Measurements from ENCODE around the gene MMP11.
A peak's percentile ranks its signal among the peaks of the same experiment; 100 is the strongest.

The MMP11 gene

GRCh38 chr22:23781511-23782183 lies 9.0 kb downstream of the MMP11 start:
- DNase-seq (ENCODE audit: low read depth) = no peak

GRCh38 chr22:23782252-23782651 lies 9.6 kb downstream of the MMP11 start:
- no peak for DNase-seq (ENCODE audit: low read depth)

- no peak for DNase-seq (ENCODE audit: low read depth)
Measured at GRCh38 chr22:23782703-23783102, 10.1 kb downstream of the MMP11 start.

DNA sequence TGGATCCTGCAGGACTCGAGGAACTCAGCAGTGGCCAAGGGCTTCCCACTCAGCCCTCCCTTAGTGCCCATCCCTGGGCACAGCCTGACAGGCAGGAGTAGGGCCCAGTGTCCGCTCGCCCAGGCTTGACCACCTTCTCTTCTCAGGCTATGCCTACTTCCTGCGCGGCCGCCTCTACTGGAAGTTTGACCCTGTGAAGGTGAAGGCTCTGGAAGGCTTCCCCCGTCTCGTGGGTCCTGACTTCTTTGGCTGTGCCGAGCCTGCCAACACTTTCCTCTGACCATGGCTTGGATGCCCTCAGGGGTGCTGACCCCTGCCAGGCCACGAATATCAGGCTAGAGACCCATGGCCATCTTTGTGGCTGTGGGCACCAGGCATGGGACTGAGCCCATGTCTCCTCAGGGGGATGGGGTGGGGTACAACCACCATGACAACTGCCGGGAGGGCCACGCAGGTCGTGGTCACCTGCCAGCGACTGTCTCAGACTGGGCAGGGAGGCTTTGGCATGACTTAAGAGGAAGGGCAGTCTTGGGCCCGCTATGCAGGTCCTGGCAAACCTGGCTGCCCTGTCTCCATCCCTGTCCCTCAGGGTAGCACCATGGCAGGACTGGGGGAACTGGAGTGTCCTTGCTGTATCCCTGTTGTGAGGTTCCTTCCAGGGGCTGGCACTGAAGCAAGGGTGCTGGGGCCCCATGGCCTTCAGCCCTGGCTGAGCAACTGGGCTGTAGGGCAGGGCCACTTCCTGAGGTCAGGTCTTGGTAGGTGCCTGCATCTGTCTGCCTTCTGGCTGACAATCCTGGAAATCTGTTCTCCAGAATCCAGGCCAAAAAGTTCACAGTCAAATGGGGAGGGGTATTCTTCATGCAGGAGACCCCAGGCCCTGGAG lies 10.9 kb downstream of the MMP11 start:
- no peak for DNase-seq (ENCODE audit: low read depth)

GRCh38 chr22:23784215-23784732 lies 11.6 kb downstream of the MMP11 start:
- DNase-seq (ENCODE audit: low read depth) = no peak

- DNase-seq (ENCODE audit: low read depth) = no peak
Measured at GRCh38 chr22:23786261-23786710, 13.6 kb downstream of the MMP11 start.

DNA sequence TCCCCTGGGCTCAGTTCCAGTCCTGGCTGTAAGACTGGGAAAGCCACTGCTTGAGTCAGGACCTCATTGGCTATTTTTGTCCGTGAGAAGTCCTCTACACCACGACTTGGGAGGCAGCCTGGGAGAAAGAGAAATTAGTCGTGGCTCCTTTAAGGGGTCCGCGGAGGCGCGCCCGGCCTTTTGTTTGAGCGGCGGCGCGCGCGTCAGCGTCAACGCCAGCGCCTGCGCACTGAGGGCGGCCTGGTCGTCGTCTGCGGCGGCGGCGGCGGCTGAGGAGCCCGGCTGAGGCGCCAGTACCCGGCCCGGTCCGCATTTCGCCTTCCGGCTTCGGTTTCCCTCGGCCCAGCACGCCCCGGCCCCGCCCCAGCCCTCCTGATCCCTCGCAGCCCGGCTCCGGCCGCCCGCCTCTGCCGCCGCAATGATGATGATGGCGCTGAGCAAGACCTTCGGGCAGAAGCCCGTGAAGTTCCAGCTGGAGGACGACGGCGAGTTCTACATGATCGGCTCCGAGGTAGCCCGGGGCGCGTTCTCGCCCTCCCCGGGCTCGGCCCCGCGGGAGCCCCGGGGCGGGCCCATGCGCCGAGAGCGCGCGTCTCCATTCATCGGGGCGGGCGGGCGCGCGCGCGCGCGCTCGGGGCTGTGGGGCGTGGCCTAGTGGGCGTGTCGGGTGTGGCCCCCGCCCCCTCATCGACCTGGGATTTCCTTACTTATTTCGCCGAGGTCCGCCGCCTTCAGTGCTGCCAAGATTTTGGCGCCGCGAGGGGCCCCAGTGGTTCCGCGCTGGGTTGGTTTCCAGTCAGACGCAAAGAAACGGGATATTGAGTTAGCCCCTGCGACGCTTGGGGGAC lies 14.3 kb downstream of the MMP11 start, which contains the start of gene SMARCB1:
Gene SMARCB1 (plus strand): TSS at position 215 of the 848 bp plus-strand sequence. CDS start 204 bp downstream, at position 419.
- DNase-seq (ENCODE audit: low read depth) = peak; percentile 82

DNA sequence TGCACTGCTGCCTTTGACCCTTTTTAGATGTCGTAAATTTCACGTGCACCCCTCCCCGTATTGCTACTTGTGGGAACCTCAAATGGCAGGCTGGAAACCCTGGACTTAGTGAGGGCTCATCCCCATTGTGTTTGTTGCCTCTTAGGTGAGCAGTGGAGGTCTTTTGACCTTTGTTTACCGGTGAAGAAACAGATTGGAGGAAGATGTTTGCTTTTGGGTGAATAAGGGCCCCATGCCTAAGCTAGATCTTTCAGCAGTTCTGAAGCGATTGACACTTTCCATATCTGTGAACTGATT lies 14.9 kb downstream of the MMP11 start:
- DNase-seq (ENCODE audit: low read depth) = no peak

DNA sequence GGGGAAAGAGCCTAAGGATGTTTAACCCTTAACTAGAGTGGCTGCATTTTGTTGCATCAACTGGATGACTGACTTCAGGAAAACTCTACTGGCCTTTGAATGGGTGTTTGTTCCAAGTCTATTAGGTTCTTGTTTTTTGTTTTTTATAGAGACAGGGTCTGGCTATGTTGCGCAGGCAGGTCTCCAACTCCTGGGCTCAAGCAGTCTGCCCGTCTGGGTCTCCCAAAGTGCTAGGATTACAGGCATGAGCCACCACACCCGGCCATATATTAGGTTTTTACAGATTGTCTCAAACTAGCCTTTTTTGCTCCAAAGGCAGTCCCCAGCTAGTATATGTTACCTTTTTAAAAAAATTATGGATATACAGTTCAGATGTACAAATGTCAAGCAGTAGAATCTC lies 15.3 kb downstream of the MMP11 start:
- DNase-seq (ENCODE audit: low read depth) = no peak

DNA sequence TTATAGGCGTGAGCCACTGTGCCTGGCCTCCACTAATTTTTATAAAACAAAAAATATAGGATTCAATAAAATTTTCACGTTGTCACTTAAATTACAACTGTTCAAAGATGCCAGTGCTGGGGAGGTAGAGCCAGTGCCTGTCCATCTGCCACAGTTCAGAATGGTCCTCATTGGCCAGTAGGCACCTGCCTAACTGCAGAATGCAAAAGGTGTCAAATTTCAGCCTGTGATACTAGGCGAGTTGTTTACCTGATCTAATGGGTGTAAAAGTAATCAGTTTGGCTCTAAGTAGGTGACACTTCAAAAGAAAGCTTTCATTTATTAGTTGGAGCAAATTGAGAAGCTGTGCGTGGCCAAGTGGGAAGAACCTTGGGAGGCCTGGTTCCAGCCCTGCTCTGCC lies 16.5 kb downstream of the MMP11 start:
- DNase-seq (ENCODE audit: low read depth) = no peak

DNA sequence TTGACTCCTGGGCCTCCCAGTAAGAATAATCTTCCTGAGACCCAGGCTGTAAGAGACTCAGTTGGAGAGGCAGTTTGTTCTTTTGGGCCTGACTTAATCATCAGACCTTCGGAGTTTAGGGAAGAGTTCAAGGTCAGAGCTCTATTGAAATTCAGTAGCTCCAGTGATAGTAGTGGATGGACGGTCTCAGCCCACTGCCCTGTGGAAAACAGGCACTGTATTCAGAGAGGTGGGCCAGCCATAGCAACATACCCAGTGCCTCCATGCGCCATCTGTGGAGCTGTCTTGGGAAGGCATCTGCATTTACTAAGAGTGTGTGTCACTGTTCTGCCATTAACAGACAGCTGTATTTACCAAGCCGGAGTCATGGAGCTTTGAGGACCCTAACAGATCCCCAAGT lies 17.0 kb downstream of the MMP11 start:
- DNase-seq (ENCODE audit: low read depth) = no peak

GRCh38 chr22:23790819-23791737 lies 18.4 kb downstream of the MMP11 start:
- no peak for DNase-seq (ENCODE audit: low read depth)

DNA sequence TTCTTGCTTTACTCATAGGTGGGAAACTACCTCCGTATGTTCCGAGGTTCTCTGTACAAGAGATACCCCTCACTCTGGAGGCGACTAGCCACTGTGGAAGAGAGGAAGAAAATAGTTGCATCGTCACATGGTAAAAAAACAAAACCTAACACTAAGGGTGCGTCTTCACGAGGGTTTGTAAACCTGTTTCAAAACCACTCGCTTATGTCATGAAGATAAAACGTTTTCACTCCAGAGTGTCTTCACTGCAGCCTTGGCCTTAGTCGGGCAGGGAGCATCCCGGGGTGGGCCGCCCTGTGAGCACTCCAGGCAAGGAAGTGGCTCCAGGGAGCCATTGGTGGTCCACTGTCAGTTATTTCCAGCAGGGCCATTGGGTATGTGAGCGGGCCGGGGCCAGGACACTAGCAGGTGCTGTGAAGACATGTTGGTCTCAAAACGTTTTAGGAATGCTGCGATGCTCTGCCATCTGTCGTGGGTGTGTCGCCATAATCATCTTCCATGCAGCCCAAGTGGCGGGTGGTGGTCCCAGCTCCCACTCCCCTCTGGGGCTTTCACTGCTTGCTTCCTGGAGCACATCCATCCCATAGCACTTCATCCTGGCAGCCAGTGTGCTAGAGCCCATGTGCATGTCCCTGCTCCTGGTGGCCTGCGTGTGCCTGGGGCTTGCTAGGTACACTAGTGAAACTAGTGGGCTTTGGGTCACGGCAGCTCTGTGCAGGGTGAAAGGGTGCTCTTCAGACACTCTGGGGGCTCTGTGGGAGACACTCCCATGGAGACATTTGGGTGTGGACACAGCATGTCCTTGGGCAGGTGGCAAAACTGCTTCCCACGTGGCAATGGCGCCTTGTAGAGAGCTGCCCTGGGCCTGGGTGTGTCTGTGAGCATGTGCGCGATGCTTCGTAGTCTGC lies 19.3 kb downstream of the MMP11 start:
- no peak for DNase-seq (ENCODE audit: low read depth)

DNA sequence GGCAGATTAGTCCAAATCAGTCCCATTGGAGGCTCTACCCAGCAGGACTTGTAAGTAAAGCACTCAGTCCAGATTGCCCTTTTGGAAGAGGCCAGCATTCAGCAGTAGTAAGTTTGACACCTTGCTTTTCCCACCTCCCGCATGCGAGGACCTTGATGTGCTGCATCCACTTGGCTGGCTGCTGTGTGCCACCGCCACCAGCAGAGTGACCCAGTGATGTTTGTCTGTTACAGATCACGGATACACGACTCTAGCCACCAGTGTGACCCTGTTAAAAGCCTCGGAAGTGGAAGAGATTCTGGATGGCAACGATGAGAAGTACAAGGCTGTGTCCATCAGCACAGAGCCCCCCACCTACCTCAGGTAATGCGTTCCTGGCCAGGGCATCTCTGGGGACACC lies 20.7 kb downstream of the MMP11 start:
- no peak for DNase-seq (ENCODE audit: low read depth)

DNA sequence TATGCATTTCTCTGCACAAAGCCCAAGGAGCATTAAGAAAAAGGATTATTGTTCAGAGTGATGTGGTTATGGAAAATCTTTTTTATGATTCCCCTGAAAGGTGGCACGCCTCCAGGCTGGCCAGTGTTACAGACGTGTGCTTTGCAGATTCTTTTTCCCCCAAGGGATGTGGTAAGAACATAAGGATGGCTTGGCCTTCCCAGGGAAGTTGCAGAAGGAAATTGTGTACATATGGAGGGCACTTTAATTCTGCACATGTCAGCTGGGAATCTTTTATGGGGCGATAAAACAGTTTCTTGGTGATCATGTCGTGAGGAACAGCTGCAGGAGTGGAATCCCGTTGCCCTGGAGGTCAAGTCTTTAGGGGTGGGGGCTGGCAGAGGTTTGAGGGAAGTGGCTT lies 23.8 kb downstream of the MMP11 start:
- no peak for DNase-seq (ENCODE audit: low read depth)

GRCh38 chr22:23800297-23801237 lies 27.9 kb downstream of the MMP11 start:
- no peak for DNase-seq (ENCODE audit: low read depth)

DNA sequence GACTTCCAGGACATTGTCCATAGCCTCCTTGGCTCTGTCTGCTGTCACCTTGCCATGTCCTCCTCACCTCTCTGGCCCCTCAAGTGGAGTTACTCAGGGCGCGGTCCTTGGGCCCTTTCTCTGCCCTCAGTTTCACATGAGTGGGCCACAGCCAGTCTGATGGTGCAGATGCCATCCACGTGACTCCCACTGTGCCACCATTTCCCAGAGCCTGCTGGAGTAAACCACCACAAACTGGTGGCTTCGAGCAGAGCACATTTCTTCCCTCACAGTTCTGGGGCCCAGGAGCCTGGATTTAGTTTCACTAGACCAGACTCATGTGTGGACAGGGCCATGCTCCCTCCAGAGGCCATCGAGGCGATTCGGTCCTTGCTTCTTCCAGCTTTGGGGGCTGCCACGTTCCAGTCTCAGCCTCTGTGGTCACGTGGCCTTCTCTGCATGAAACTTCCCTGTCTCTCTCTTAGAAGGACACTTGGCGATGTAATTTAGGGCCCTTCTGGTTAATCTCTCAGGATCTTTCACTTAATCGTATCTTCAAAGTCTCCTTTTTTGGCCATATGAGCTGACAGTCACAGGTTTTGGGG lies 28.7 kb downstream of the MMP11 start:
- no peak for DNase-seq (ENCODE audit: low read depth)

DNA sequence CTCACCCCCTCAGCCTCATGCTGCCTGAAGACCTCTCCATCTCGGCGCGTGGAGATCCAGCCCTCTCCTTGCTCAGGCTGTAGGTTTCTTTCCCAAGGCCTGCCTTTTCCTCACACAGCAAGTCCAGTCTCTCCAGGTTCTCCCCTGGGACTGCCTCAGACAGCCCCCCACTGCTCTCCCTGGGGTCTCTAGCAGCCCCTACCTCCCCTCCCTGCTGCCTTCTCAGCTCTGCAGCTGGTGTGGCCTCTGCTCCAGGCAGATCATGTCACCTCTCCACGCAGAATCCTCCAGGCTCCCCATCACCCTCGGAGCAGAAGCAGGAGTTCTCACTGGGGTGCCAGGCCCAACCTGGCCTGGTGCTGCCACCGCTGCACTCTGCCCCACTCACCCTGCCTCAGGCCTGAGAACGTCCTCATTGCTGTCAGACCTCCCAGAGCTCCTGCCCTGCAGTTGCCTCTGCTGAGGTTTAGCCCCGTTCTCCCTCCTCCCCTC lies 29.3 kb downstream of the MMP11 start:
- DNase-seq (ENCODE audit: low read depth) = no peak
